ENCODE data around the gene ETF1. TPM values are rescaled to one million over a fixed set of nuclear protein-coding genes. Genes with fewer than 3 reads are reported as not detected.
A peak's percentile ranks its signal among the peaks of the same experiment; 100 is the strongest.

ETF1 gene
- total RNA-seq, 4 donors from 2014 or later = 39.8 to 66.6 (median 54.1) TPM

DNA sequence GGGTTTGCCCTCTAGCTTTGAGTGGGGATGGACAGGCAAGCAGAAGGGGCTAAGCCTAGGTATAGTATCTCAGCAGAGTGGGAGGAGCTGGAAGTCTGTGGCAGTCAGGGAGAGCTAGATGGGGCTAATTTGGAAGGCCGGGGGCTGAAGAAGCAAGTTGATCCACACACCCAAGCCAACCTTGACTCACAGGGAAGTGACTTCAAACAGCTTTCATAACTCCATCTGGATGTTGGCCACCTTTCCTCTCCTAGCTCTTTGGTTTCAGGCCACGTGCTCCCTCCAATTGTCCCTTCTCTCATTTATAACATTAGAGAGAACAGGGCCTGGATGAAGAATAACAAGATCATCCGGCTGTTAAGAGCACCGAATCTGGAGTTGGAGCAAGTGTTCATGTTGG lies 40.9 kb downstream of the ETF1 start:
- TF ChIP-seq, protein P1, sequence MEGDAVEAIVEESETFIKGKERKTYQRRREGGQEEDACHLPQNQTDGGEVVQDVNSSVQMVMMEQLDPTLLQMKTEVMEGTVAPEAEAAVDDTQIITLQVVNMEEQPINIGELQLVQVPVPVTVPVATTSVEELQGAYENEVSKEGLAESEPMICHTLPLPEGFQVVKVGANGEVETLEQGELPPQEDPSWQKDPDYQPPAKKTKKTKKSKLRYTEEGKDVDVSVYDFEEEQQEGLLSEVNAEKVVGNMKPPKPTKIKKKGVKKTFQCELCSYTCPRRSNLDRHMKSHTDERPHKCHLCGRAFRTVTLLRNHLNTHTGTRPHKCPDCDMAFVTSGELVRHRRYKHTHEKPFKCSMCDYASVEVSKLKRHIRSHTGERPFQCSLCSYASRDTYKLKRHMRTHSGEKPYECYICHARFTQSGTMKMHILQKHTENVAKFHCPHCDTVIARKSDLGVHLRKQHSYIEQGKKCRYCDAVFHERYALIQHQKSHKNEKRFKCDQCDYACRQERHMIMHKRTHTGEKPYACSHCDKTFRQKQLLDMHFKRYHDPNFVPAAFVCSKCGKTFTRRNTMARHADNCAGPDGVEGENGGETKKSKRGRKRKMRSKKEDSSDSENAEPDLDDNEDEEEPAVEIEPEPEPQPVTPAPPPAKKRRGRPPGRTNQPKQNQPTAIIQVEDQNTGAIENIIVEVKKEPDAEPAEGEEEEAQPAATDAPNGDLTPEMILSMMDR (IDR thresholded peaks at IDR 0.05) = no peak
- no peak for TF ChIP-seq POLR2AphosphoS5 (IDR thresholded peaks at IDR 0.05)
- no peak for TF ChIP-seq POLR2A (IDR thresholded peaks at IDR 0.05)
- no peak for TF ChIP-seq EP300 (IDR thresholded peaks at IDR 0.05; ENCODE audit: low read depth)
- no peak for DNase-seq
- Histone ChIP-seq H3K27me3 (no peaks in the 10 kb centered on the region), H3K4me3 (no peak overlapping the region), H3K4me1 (peaks cover 0 to 6% (median 4%) of the 10 kb centered on the region in 4 donors), H3K9me3 (no peaks in the 10 kb centered on the region), H3K27ac (no peak overlapping the region), H3K36me3 (no peaks in the 10 kb centered on the region)
- in situ Hi-C loops (cut with MboI; ENCODE audit: low pct_ligation_motif_present in 1 of 4, low pct_unique_long_range_greater_than_20kb in 1 of 4, low sequenced_read_pairs in 3 of 4) (loop anchor here in 3 of 4 donors (5.0 kb wide), 2 partner anchors 45 to 55 kb away; no protein-coding TSS in a partner anchor), intact Hi-C loops (cut with DNase I; ENCODE audit: low total_unique reads) (no loop called here)
- WGBS, 2 donors (ENCODE audit: low coverage in 1 of 2) = 55 to 71% methylated on average over 3 to 4 of the region's 4 CpGs

DNA sequence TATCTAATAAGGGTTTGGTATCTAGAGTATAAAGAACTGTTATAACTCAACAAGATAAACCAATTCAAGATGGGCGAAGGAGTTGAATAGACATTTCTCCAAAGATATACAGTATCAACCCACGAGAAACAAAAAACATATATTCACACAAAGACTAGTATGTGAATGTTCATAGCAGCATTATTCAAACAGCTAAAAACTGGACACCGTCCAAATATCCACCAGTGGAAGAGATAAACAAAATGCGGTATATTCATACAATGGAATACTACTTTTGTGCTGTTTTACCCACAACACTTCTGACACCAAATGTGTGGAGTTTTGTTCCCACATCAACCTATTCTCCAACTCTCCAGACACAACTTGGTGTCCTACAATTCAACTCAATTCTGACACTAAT lies 44.7 kb downstream of the ETF1 start:
- no peak for DNase-seq

DNA sequence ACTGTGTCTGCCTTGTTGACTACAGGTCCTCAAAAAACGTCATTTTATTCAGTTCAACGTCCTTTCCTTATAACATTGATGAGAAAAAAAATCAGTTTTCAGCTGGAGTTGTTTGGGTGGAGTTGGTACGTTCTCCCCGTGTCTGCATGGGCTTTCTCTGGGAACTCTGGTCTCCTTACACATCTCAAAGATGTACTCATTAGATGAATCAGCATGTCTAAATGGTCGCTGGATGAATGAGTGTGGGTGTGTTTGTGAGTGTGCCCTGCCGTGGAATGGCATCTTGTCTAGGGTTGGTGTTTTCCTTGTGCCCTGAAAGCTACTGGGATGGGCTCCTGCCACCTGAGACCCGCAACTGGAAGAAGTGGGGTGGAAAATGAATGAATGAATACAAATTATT lies 47.7 kb downstream of the ETF1 start:
- Histone ChIP-seq H3K4me1 (peaks cover 8 to 18% (median 17%) of the 10 kb centered on the region in 4 donors), H3K27me3 (peaks cover 14% of the 10 kb centered on the region), H3K4me3 (no peak overlapping the region), H3K27ac (no peak overlapping the region), H3K36me3 (no peaks in the 10 kb centered on the region), H3K9me3 (no peaks in the 10 kb centered on the region)
- DNase-seq = no peak
- intact Hi-C loops (cut with DNase I; ENCODE audit: low total_unique reads) (no loop called here), in situ Hi-C loops (cut with MboI; ENCODE audit: low pct_ligation_motif_present in 1 of 4, low pct_unique_long_range_greater_than_20kb in 1 of 4, low sequenced_read_pairs in 3 of 4) (no loop called here)
- 67 to 72% methylated on average over 6 to 7 of the region's 7 CpGs for WGBS, 2 donors (ENCODE audit: low coverage in 1 of 2)
- TF ChIP-seq POLR2AphosphoS5 (IDR thresholded peaks at IDR 0.05) = no peak
- no peak for TF ChIP-seq EP300 (IDR thresholded peaks at IDR 0.05; ENCODE audit: low read depth)
- TF ChIP-seq, protein P1 (IDR thresholded peaks at IDR 0.05) = no peak
- no peak for TF ChIP-seq POLR2A (IDR thresholded peaks at IDR 0.05)

More for the DNA sequence above, 44.7 kb downstream of the ETF1 start:
- H3K4me3 ChIP-seq = no peak overlapping the region
- no peaks in the 10 kb centered on the region for H3K36me3 ChIP-seq
- in situ Hi-C loops (cut with MboI; ENCODE audit: low pct_ligation_motif_present in 1 of 4, low pct_unique_long_range_greater_than_20kb in 1 of 4, low sequenced_read_pairs in 3 of 4) (no loop called here), intact Hi-C loops (cut with DNase I; ENCODE audit: low total_unique reads) (no loop called here)
- H3K27me3 ChIP-seq = no peaks in the 10 kb centered on the region
- 54 to 68% methylated on average over 4 of the region's 4 CpGs for WGBS, 2 donors (ENCODE audit: low coverage in 1 of 2)
- H3K27ac ChIP-seq = no peak overlapping the region
- TF ChIP-seq POLR2AphosphoS5 (IDR thresholded peaks at IDR 0.05) (no peak), EP300 (IDR thresholded peaks at IDR 0.05; ENCODE audit: low read depth) (no peak), POLR2A (IDR thresholded peaks at IDR 0.05) (no peak)
- TF ChIP-seq, protein P1 (IDR thresholded peaks at IDR 0.05) = no peak
- no peaks in the 10 kb centered on the region for H3K9me3 ChIP-seq
- H3K4me1 ChIP-seq = peaks cover 0 to 1% (median 0%) of the 10 kb centered on the region in 4 donors

DNA sequence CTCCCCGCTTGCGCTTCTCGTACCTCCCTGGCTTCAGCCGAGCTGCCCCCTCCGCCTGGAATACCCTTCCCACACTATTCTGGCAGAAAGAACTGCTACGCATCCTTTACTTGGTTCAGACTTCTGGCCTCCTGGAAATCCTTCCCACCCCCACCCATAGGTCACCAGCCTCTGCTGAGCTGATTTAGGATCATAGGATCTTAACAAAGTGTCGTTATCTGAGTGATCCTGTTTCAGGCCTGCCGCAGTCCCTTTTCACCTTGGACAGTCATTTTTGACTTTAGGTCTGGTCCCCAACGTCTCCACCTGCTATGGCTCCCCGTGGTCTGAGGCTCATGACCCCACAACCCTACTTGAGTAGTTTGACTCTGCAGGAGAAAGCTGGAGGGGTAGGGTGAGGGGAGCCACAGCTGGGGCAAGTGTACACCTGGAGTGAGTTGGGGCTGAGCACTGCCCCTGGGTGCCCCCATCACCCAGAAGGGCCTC lies 50.4 kb downstream of the ETF1 start:
- H3K9me3 ChIP-seq = no peaks in the 10 kb centered on the region
- no peak for DNase-seq
- in situ Hi-C loops (cut with MboI; ENCODE audit: low pct_ligation_motif_present in 1 of 4, low pct_unique_long_range_greater_than_20kb in 1 of 4, low sequenced_read_pairs in 3 of 4) (no loop called here), intact Hi-C loops (cut with DNase I; ENCODE audit: low total_unique reads) (no loop called here)
- TF ChIP-seq POLR2A (IDR thresholded peaks at IDR 0.05) (no peak), POLR2AphosphoS5 (IDR thresholded peaks at IDR 0.05) (no peak), EP300 (IDR thresholded peaks at IDR 0.05; ENCODE audit: low read depth) (no peak)
- TF ChIP-seq, protein P1 (IDR thresholded peaks at IDR 0.05) = no peak
- peak overlapping the region; percentile 44 to 72 (median 54) for H3K27ac ChIP-seq
- WGBS, 2 donors (ENCODE audit: low coverage in 1 of 2) = 5 to 29% methylated on average over 4 to 10 of the region's 10 CpGs
- peaks cover 8 to 18% (median 17%) of the 10 kb centered on the region in 4 donors for H3K4me1 ChIP-seq
- H3K4me3 ChIP-seq = peak overlapping the region; percentile 6 to 77 (median 52)
- no peaks in the 10 kb centered on the region for H3K36me3 ChIP-seq
- H3K27me3 ChIP-seq = peaks cover 33% of the 10 kb centered on the region
